MCF 10A (cell line): ENCODE data around the gene MAPKAPK5. TPM values are rescaled to one million over a fixed set of nuclear protein-coding genes. Genes with fewer than 3 reads are reported as not detected.

Experiments
- BruUV-seq: library from RNA; stranded (reverse); fragments of 400-500 nt; replicated peaks from 2 replicates; lab custom pipeline; 2021; lab: Mats Ljungman, UMichigan
- CTCF ChIA-PET: fragments of 300-600 bp; sonication (Branson Sonifier 250); formaldehyde crosslinking; extraction: SDS; loops from one replicate; lab custom pipeline; 2021; ENCODE audit warnings: antibody characterized with exemption, inconsistent platforms; lab: Yijun Ruan, JAX
- POLR2A ChIA-PET: fragments of 300-600, 350-650 bp; sonication (Branson Sonifier 250); formaldehyde crosslinking; extraction: SDS; loops from one replicate; lab custom pipeline; 2020; ENCODE audit warnings: antibody characterized with exemption, inconsistent platforms; lab: Yijun Ruan, JAX
- DNase-seq: peaks from one replicate; pipeline ENCODE4 v3.0.0-alpha.2; 2018; ENCODE audit not compliant: unreplicated experiment
- H3K27ac Mint-ChIP-seq: one replicate; pipeline ENCODE4 v1.8.0; 2022; ENCODE audit warnings: mild to moderate bottlenecking, low read depth, mixed read lengths; ENCODE audit not compliant: unreplicated experiment
- H3K27me3 Mint-ChIP-seq: one replicate; pipeline ENCODE4 v1.8.0; 2022; ENCODE audit warnings: mixed read lengths; ENCODE audit not compliant: insufficient read depth, unreplicated experiment
- H3K36me3 Mint-ChIP-seq: one replicate; pipeline ENCODE4 v1.8.0; 2022; ENCODE audit warnings: mild to moderate bottlenecking, moderate library complexity, mixed read lengths; ENCODE audit not compliant: insufficient read depth, unreplicated experiment
- H3K4me1 Mint-ChIP-seq: one replicate; pipeline ENCODE4 v1.8.0; 2022; ENCODE audit warnings: mixed read lengths; ENCODE audit not compliant: insufficient read depth, unreplicated experiment
- H3K4me3 Mint-ChIP-seq: one replicate; pipeline ENCODE4 v1.8.0; 2022; ENCODE audit warnings: mild to moderate bottlenecking, moderate library complexity, mixed read lengths; ENCODE audit not compliant: unreplicated experiment
- H3K9me3 Mint-ChIP-seq: one replicate; pipeline ENCODE4 v1.8.0; 2022; ENCODE audit warnings: mixed read lengths; ENCODE audit not compliant: unreplicated experiment
- CTCF ChIP-seq: fragments of 200-600 bp; IDR thresholded peaks from one replicate; pipeline ENCODE4 v1.8.0; 2022; ENCODE audit warnings: antibody characterized with exemption, mild to moderate bottlenecking; ENCODE audit not compliant: unreplicated experiment
- intact Hi-C: fragments of 100-400 bp; cut with micrococcal nuclease; formaldehyde crosslinking; loops from 2 replicates; pipeline ENCODE4 v1.14.1; 2022
- total RNA-seq: library from RNA; stranded (reverse); gene quantifications from 2 replicates; pipeline ENCODE4 v1.2.3, GENCODE V29; 2022

MAPKAPK5 gene
- total RNA-seq, 1 experiment from 2014 or later, result 51.3 TPM

- BruUV-seq, result no TSS peak
- POLR2A ChIA-PET, result interaction anchor here (0.7 kb wide), 1 partner anchor 12 kb away, joined by 3 read pairs; no protein-coding TSS in a partner anchor
- no peak overlapping the region for H3K4me3 Mint-ChIP-seq
- no peak for TF ChIP-seq CTCF
- peaks cover 24% of the 10 kb centered on the region for H3K9me3 Mint-ChIP-seq
- no peak for DNase-seq
- CTCF ChIA-PET, result no interaction called here
- no peaks in the 10 kb centered on the region for H3K4me1 Mint-ChIP-seq
- intact Hi-C loops, result no loop called here
- no peaks in the 10 kb centered on the region for H3K27me3 Mint-ChIP-seq
- H3K36me3 Mint-ChIP-seq, result peaks cover under 1% of the 10 kb centered on the region
- H3K27ac Mint-ChIP-seq, result no peak overlapping the region
Observed at GRCh38 chr12:111907740-111908139, 65.7 kb downstream of the MAPKAPK5 start.

- intact Hi-C loops, result no loop called here
- POLR2A ChIA-PET, result no interaction called here
- Mint-ChIP-seq H3K4me3 (no peak overlapping the region), H3K27me3 (no peaks in the 10 kb centered on the region), H3K27ac (no peak overlapping the region), H3K9me3 (no peaks in the 10 kb centered on the region), H3K36me3 (no peaks in the 10 kb centered on the region), H3K4me1 (no peaks in the 10 kb centered on the region)
- CTCF ChIA-PET, result no interaction called here
- no peak for TF ChIP-seq CTCF
- no peak for DNase-seq
- BruUV-seq, result no TSS peak
Observed at GRCh38 chr12:111925171-111925570, 83.1 kb downstream of the MAPKAPK5 start.

- no peaks in the 10 kb centered on the region for H3K9me3 Mint-ChIP-seq
- no peaks in the 10 kb centered on the region for H3K4me1 Mint-ChIP-seq
- no peak overlapping the region for H3K27ac Mint-ChIP-seq
- ChIA-PET POLR2A (no interaction called here), CTCF (no interaction called here)
- DNase-seq, result no peak
- TF ChIP-seq CTCF, result no peak
- no TSS peak for BruUV-seq
- no peaks in the 10 kb centered on the region for H3K27me3 Mint-ChIP-seq
- intact Hi-C loops, result no loop called here
- H3K4me3 Mint-ChIP-seq, result no peak overlapping the region
- H3K36me3 Mint-ChIP-seq, result no peaks in the 10 kb centered on the region
Observed at GRCh38 chr12:111926631-111927030, 84.6 kb downstream of the MAPKAPK5 start.

GRCh38 chr12:111927346-111927745, 85.3 kb downstream of the MAPKAPK5 start:
- no TSS peak for BruUV-seq
- Mint-ChIP-seq H3K27me3 (no peaks in the 10 kb centered on the region), H3K36me3 (no peaks in the 10 kb centered on the region), H3K4me1 (no peaks in the 10 kb centered on the region), H3K4me3 (no peak overlapping the region), H3K27ac (no peak overlapping the region), H3K9me3 (no peaks in the 10 kb centered on the region)
- TF ChIP-seq CTCF, result no peak
- POLR2A ChIA-PET, result interaction anchor here (1.4 kb wide), 1 partner anchor 124 kb away, joined by 3 read pairs; no protein-coding TSS in a partner anchor
- CTCF ChIA-PET, result no interaction called here
- intact Hi-C loops, result no loop called here
- no peak for DNase-seq
